Measurements from ENCODE around the gene LEUTX.

Gene LEUTX
- total RNA-seq: 0 to 0.06 (median 0) reads per million in 9 experiments

GRCh38 chr19:39778763-39779162, at the start of gene LEUTX:
LEUTX (plus strand) TSS chr19:39778854; CDS start chr19:39778921, 67 bp downstream.
- H3K27me3 Mint-ChIP-seq: peaks cover 41 to 49% of the 10 kb centered on the region in 2 donors
- H3K9me3 Mint-ChIP-seq: no peaks in the 10 kb centered on the region
- H3K36me3 Mint-ChIP-seq (ENCODE audit: insufficient read depth): no peaks in the 10 kb centered on the region
- no peak for DNase-seq
- H3K4me1 Mint-ChIP-seq (ENCODE audit: low read depth in 2 of 2): no peaks in the 10 kb centered on the region
- no peak for ATAC-seq (replicated peaks)
- H3K27ac Mint-ChIP-seq: no peak within 1 kb of the TSS
- no peak within 1 kb of the TSS for H3K4me3 Mint-ChIP-seq

- H3K36me3 Mint-ChIP-seq (ENCODE audit: insufficient read depth): no peaks in the 10 kb centered on the region
- ATAC-seq (replicated peaks) (no peak), DNase-seq (no peak)
- no peaks in the 10 kb centered on the region for H3K4me1 Mint-ChIP-seq (ENCODE audit: low read depth in 2 of 2)
- no peaks in the 10 kb centered on the region for H3K9me3 Mint-ChIP-seq
- no peak overlapping the region for H3K27ac Mint-ChIP-seq
- H3K27me3 Mint-ChIP-seq: peaks cover 30 to 51% of the 10 kb centered on the region in 2 donors
- no peak overlapping the region for H3K4me3 Mint-ChIP-seq
These were observed 49.1 kb upstream of the LEUTX start for GRCh38 chr19:39729594-39729993.

GRCh38 chr19:39731685-39732084, 47.0 kb upstream of the LEUTX start:
- H3K36me3 Mint-ChIP-seq (ENCODE audit: insufficient read depth): no peaks in the 10 kb centered on the region
- no peak for DNase-seq
- no peak overlapping the region for H3K4me3 Mint-ChIP-seq
- no peak for ATAC-seq (replicated peaks)
- H3K27me3 Mint-ChIP-seq: peaks cover 30 to 38% of the 10 kb centered on the region in 2 donors
- H3K27ac Mint-ChIP-seq: no peak overlapping the region
- no peaks in the 10 kb centered on the region for H3K9me3 Mint-ChIP-seq
- no peaks in the 10 kb centered on the region for H3K4me1 Mint-ChIP-seq (ENCODE audit: low read depth in 2 of 2)

GRCh38 chr19:39733841-39734240, 44.8 kb upstream of the LEUTX start:
- Mint-ChIP-seq H3K4me1 (ENCODE audit: low read depth in 2 of 2) (no peaks in the 10 kb centered on the region), H3K27ac (no peak overlapping the region), H3K36me3 (ENCODE audit: insufficient read depth) (no peaks in the 10 kb centered on the region), H3K4me3 (no peak overlapping the region), H3K27me3 (peaks cover 22 to 35% of the 10 kb centered on the region in 2 donors), H3K9me3 (no peaks in the 10 kb centered on the region)
- DNase-seq: no peak
- ATAC-seq (replicated peaks): no peak

- H3K4me3 Mint-ChIP-seq: no peak overlapping the region
- H3K27me3 Mint-ChIP-seq: peaks cover 10 to 20% of the 10 kb centered on the region in 2 donors
- no peaks in the 10 kb centered on the region for H3K9me3 Mint-ChIP-seq
- H3K36me3 Mint-ChIP-seq (ENCODE audit: insufficient read depth): no peaks in the 10 kb centered on the region
- no peak for DNase-seq
- peaks cover 0 to 2% of the 10 kb centered on the region in 2 donors for H3K4me1 Mint-ChIP-seq (ENCODE audit: low read depth in 2 of 2)
- no peak for ATAC-seq (replicated peaks)
- no peak overlapping the region for H3K27ac Mint-ChIP-seq
These were observed 43.0 kb upstream of the LEUTX start for GRCh38 chr19:39735688-39736087.

GRCh38 chr19:39736088-39736487, 42.6 kb upstream of the LEUTX start:
- Mint-ChIP-seq H3K4me1 (ENCODE audit: low read depth in 2 of 2) (peaks cover 0 to 2% of the 10 kb centered on the region in 2 donors), H3K4me3 (no peak overlapping the region), H3K36me3 (ENCODE audit: insufficient read depth) (no peaks in the 10 kb centered on the region), H3K27me3 (peaks cover 11 to 20% of the 10 kb centered on the region in 2 donors), H3K27ac (no peak overlapping the region), H3K9me3 (no peaks in the 10 kb centered on the region)
- DNase-seq (no peak), ATAC-seq (replicated peaks) (no peak)

GRCh38 chr19:39737351-39737750, 41.3 kb upstream of the LEUTX start:
- no peak for DNase-seq

GRCh38 chr19:39737891-39738290, 40.8 kb upstream of the LEUTX start, which contains the start of gene CLC:
CLC (minus strand) TSS chr19:39738029; CDS start chr19:39737952, 77 bp downstream.
- Mint-ChIP-seq H3K4me3 (no peak within 1 kb of the TSS), H3K27ac (no peak within 1 kb of the TSS), H3K36me3 (ENCODE audit: insufficient read depth) (no peaks in the 10 kb centered on the region), H3K9me3 (no peaks in the 10 kb centered on the region), H3K27me3 (peaks cover 22 to 25% of the 10 kb centered on the region in 2 donors), H3K4me1 (ENCODE audit: low read depth in 2 of 2) (peaks cover 0 to 2% of the 10 kb centered on the region in 2 donors)
- DNase-seq: no peak
- no peak for ATAC-seq (replicated peaks)

More at GRCh38 chr19:39737351-39737750, 41.3 kb upstream of the LEUTX start:
- H3K4me3 Mint-ChIP-seq: no peak overlapping the region
- no peaks in the 10 kb centered on the region for H3K36me3 Mint-ChIP-seq (ENCODE audit: insufficient read depth)
- peaks cover 17 to 20% of the 10 kb centered on the region in 2 donors for H3K27me3 Mint-ChIP-seq
- H3K27ac Mint-ChIP-seq: no peak overlapping the region
- H3K4me1 Mint-ChIP-seq (ENCODE audit: low read depth in 2 of 2): peaks cover 0 to 2% of the 10 kb centered on the region in 2 donors
- H3K9me3 Mint-ChIP-seq: no peaks in the 10 kb centered on the region
- ATAC-seq (replicated peaks): no peak

- Mint-ChIP-seq H3K36me3 (ENCODE audit: insufficient read depth) (no peaks in the 10 kb centered on the region), H3K9me3 (no peaks in the 10 kb centered on the region), H3K4me3 (no peak overlapping the region), H3K4me1 (ENCODE audit: low read depth in 2 of 2) (peaks cover 0 to 2% of the 10 kb centered on the region in 2 donors), H3K27ac (no peak overlapping the region), H3K27me3 (peaks cover 28 to 34% of the 10 kb centered on the region in 2 donors)
- ATAC-seq (replicated peaks): no peak
- no peak for DNase-seq
These were observed 39.8 kb upstream of the LEUTX start for GRCh38 chr19:39738814-39739213.

GRCh38 chr19:39740395-39740794, 38.3 kb upstream of the LEUTX start:
- Mint-ChIP-seq H3K27ac (no peak overlapping the region), H3K27me3 (peaks cover 37 to 40% of the 10 kb centered on the region in 2 donors), H3K36me3 (ENCODE audit: insufficient read depth) (no peaks in the 10 kb centered on the region), H3K9me3 (no peaks in the 10 kb centered on the region), H3K4me3 (no peak overlapping the region), H3K4me1 (ENCODE audit: low read depth in 2 of 2) (peaks cover 0 to 2% of the 10 kb centered on the region in 2 donors)
- no peak for DNase-seq
- ATAC-seq (replicated peaks): no peak

GRCh38 chr19:39745643-39746042, 33.0 kb upstream of the LEUTX start:
- no peak for DNase-seq
- H3K36me3 Mint-ChIP-seq (ENCODE audit: insufficient read depth): no peaks in the 10 kb centered on the region

GRCh38 chr19:39746836-39747529, 31.7 kb upstream of the LEUTX start:
- no peak for DNase-seq
- Mint-ChIP-seq H3K27ac (no peak overlapping the region), H3K9me3 (no peaks in the 10 kb centered on the region), H3K36me3 (ENCODE audit: insufficient read depth) (no peaks in the 10 kb centered on the region), H3K4me1 (ENCODE audit: low read depth in 2 of 2) (no peaks in the 10 kb centered on the region), H3K4me3 (no peak overlapping the region), H3K27me3 (peaks cover 54 to 59% of the 10 kb centered on the region in 2 donors)
- ATAC-seq (replicated peaks): no peak

More at GRCh38 chr19:39745643-39746042, 33.0 kb upstream of the LEUTX start:
- Mint-ChIP-seq H3K4me3 (no peak overlapping the region), H3K9me3 (no peaks in the 10 kb centered on the region), H3K27ac (no peak overlapping the region), H3K27me3 (peaks cover 47 to 59% of the 10 kb centered on the region in 2 donors), H3K4me1 (ENCODE audit: low read depth in 2 of 2) (no peaks in the 10 kb centered on the region)
- no peak for ATAC-seq (replicated peaks)

GRCh38 chr19:39749981-39750380, 28.7 kb upstream of the LEUTX start:
- Mint-ChIP-seq H3K4me1 (ENCODE audit: low read depth in 2 of 2) (no peaks in the 10 kb centered on the region), H3K9me3 (no peaks in the 10 kb centered on the region), H3K27me3 (peaks cover 35 to 39% of the 10 kb centered on the region in 2 donors), H3K27ac (no peak overlapping the region), H3K36me3 (ENCODE audit: insufficient read depth) (no peaks in the 10 kb centered on the region), H3K4me3 (no peak overlapping the region)
- ATAC-seq (replicated peaks) (no peak), DNase-seq (no peak)

GRCh38 chr19:39752390-39752789, 26.3 kb upstream of the LEUTX start:
- H3K9me3 Mint-ChIP-seq: no peaks in the 10 kb centered on the region
- H3K27ac Mint-ChIP-seq: no peak overlapping the region
- H3K27me3 Mint-ChIP-seq: peaks cover 13 to 15% of the 10 kb centered on the region in 2 donors
- H3K4me1 Mint-ChIP-seq (ENCODE audit: low read depth in 2 of 2): no peaks in the 10 kb centered on the region
- H3K4me3 Mint-ChIP-seq: no peak overlapping the region
- DNase-seq (no peak), ATAC-seq (replicated peaks) (no peak)
- H3K36me3 Mint-ChIP-seq (ENCODE audit: insufficient read depth): no peaks in the 10 kb centered on the region

Data from effector memory CD8-positive, alpha-beta T cell (primary cell).